ENCODE data around the gene HGFAC.

DNA sequence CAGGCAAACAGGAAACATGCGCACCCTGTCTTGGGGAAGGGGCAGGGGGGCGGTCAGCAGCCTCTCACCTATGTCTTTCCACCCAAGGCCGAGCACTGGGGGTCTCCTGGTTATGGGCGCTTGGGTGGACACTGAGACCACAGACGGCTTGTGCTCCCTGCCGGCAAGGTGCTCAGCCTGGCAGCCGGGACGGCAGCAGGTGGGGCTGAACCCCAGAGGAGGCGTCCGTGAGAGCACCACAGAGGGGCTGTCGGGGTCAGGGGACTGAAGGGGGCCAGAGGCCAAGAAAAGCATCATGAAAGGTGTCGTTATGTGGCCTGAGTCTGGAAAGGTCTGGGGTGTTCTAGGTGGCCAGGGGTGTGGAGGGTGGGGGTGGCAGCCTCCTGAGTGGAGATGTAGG, 40.9 kb downstream of the HGFAC start:
- TF ChIP-seq, protein P1, sequence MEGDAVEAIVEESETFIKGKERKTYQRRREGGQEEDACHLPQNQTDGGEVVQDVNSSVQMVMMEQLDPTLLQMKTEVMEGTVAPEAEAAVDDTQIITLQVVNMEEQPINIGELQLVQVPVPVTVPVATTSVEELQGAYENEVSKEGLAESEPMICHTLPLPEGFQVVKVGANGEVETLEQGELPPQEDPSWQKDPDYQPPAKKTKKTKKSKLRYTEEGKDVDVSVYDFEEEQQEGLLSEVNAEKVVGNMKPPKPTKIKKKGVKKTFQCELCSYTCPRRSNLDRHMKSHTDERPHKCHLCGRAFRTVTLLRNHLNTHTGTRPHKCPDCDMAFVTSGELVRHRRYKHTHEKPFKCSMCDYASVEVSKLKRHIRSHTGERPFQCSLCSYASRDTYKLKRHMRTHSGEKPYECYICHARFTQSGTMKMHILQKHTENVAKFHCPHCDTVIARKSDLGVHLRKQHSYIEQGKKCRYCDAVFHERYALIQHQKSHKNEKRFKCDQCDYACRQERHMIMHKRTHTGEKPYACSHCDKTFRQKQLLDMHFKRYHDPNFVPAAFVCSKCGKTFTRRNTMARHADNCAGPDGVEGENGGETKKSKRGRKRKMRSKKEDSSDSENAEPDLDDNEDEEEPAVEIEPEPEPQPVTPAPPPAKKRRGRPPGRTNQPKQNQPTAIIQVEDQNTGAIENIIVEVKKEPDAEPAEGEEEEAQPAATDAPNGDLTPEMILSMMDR (IDR thresholded peaks at IDR 0.05), result no peak
- no peak for TF ChIP-seq POLR2AphosphoS5 (IDR thresholded peaks at IDR 0.05)
- TF ChIP-seq POLR2A (IDR thresholded peaks at IDR 0.05), result no peak

Data from sigmoid colon (tissue), 4 donors.